WERI-Rb-1 (cell line): Measurements from ENCODE around the gene N4BP2.

ENCODE experiments used
- DNase-seq: peaks from one replicate; pipeline ENCODE4 v3.0.0-alpha.2; 2020
- H3K27ac ChIP-seq: fragments of 250-450 bp; sonication (Bioruptor Pico); 2 replicates; pipeline ENCODE4 v1.5.1; 2020; ENCODE audit warnings: mild to moderate bottlenecking, moderate library complexity
- H3K27me3 ChIP-seq: fragments of 250-450 bp; sonication (Bioruptor Pico); 2 replicates; pipeline ENCODE4 v1.5.1; 2021; ENCODE audit warnings: mild to moderate bottlenecking, low read depth, moderate library complexity; ENCODE audit not compliant: insufficient read depth, severe bottlenecking
- H3K36me3 ChIP-seq: fragments of 250-450 bp; sonication (Bioruptor Pico); 2 replicates; pipeline ENCODE4 v1.5.1; 2020; ENCODE audit warnings: mild to moderate bottlenecking, moderate library complexity
- H3K4me3 ChIP-seq: 2 replicates; pipeline ENCODE4 v1.5.1; 2011; ENCODE audit warnings: low read depth, mild to moderate bottlenecking, control low read depth, low read length
- H3K9me3 ChIP-seq: fragments of 250-450 bp; sonication (Bioruptor Pico); 2 replicates; pipeline ENCODE4 v1.5.1; 2021; ENCODE audit warnings: mild to moderate bottlenecking, moderate library complexity; ENCODE audit not compliant: severe bottlenecking
- CTCF ChIP-seq: IDR thresholded peaks from 2 replicates; pipeline ENCODE4 v1.5.1; 2011; ENCODE audit warnings: low read depth, mild to moderate bottlenecking, control low read depth, inconsistent platforms, low read length

N4BP2 gene

GRCh38 chr4:40196272-40196671 is 139.6 kb downstream of the N4BP2 start:
- no peaks in the 10 kb centered on the region for H3K9me3 ChIP-seq
- H3K27me3 ChIP-seq: no peaks in the 10 kb centered on the region
- H3K27ac ChIP-seq: no peak overlapping the region
- no peak for TF ChIP-seq CTCF
- no peak for DNase-seq
- no peak overlapping the region for H3K4me3 ChIP-seq
- no peaks in the 10 kb centered on the region for H3K36me3 ChIP-seq

GRCh38 chr4:40196724-40197281 is 140.2 kb downstream of the N4BP2 start, which contains the start of gene RHOH:
Gene RHOH, plus strand, starts transcription at chr4:40197031. Its CDS starts 46,356 bp downstream, at chr4:40243387.
- Histone ChIP-seq H3K4me3 (no peak within 1 kb of the TSS), H3K9me3 (no peaks in the 10 kb centered on the region), H3K36me3 (no peaks in the 10 kb centered on the region), H3K27ac (no peak within 1 kb of the TSS), H3K27me3 (no peaks in the 10 kb centered on the region)
- no peak for DNase-seq
- TF ChIP-seq CTCF: no peak

DNA sequence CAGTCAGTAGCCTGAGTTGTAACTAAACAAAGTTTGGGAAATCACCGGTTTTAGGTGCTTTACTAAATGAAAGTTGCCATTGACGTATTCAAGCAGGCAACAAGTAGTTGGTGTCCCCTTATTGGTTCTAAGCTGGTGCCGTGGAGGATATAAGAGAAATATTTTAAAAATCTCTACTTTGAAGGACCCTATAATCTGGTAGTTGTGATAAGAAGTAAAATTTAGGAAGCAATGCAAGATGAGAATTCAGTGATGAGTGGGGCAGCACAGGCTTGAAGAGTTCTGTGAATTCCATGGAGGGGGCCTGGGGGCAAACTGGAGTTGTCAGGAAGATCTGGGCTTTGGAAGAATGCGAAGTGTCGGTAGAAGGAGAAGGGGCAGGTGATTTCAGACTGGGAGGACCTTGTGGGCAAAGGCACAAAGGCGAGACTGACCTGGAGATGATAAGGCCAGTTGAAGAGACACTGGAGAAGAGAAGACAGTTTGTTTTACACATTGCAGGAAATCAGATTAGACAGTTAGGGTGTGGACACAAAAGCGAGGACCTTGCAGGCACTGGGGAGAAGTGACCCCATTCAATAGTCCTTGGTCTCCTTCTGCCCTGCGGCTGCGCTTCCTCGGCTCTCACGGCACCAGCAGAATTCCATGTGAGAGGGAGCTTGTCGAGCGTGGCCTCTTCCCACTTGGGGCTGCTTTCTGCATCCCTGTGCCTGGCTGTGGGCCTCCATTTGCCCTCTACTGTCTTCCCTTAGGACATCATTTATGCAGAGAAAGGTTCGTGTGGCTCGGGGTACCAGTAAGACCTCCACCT is 141.4 kb downstream of the N4BP2 start:
- Histone ChIP-seq H3K4me3 (no peak overlapping the region), H3K27ac (no peak overlapping the region), H3K27me3 (no peaks in the 10 kb centered on the region), H3K9me3 (no peaks in the 10 kb centered on the region), H3K36me3 (no peaks in the 10 kb centered on the region)
- TF ChIP-seq CTCF: no peak
- no peak for DNase-seq

DNA sequence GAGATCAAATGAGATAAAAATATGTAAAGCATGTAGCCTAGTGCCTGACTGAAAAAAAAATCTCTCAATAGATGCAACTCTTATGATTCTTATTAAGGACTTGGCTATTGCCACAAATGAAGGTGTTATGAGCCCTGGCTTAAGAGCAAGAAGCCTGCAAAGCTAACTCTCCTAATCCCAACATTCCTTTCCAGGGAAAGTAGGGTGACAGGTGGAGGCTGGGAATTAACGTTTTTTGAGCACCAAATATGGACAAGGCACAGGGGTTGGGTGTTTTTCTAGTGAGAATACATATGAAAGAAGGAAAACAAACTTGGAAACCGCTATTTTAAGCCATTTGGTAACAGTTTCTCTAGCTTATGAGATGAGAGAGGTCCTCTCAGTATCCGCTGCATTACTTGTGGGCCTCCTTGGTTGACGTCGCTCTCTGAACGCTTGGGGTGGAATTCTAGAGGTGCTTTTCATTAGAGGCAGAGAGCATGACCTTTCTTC is 142.6 kb downstream of the N4BP2 start:
- Histone ChIP-seq H3K36me3 (no peaks in the 10 kb centered on the region), H3K9me3 (no peaks in the 10 kb centered on the region), H3K27me3 (no peaks in the 10 kb centered on the region), H3K27ac (no peak overlapping the region), H3K4me3 (no peak overlapping the region)
- no peak for TF ChIP-seq CTCF
- DNase-seq: no peak

DNA sequence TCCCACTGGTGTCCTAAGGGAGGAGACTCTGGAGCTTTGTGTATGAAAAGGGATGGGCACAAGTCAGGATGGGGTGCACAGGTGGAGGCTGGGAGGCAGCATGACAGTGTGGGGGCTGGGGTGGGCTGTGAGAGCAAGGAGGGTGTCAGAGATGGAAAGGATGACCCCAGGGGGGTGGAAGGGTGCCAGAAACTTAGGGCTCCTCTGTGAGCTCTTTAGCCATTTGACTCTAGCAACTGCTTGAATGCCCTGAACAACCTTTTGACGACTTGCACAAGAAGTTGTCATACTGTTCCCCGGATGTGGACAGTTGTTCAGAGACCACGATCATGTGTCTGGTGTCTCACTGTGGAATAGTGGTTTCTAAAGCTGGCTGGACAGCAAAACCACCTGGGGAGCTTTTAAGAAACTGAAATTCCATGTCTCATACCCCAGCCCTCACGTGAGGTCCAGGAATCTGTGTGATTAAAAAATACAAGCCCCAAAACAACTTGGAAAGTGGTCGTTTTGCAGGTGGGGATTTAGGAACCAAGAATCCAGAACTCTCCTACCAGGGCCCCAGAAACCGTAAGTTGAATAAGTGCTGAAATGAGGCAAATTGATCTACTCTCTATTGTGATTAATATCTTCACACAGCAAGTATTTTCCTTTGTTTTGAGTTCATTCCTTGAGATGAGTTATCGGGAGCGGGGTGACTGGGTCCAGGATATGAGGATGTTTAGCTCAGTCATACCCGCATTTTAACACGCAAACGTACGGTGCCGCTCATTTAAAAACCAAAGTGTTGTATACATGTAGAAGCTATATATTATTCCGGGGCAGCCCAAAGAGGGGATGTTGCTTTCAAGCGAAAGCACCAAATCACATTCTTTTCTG is 143.6 kb downstream of the N4BP2 start:
- Histone ChIP-seq H3K27ac (no peak overlapping the region), H3K4me3 (no peak overlapping the region), H3K36me3 (no peaks in the 10 kb centered on the region), H3K27me3 (no peaks in the 10 kb centered on the region), H3K9me3 (no peaks in the 10 kb centered on the region)
- no peak for TF ChIP-seq CTCF
- DNase-seq: no peak
